SH-SY5Y (cell line): ENCODE measurements around the gene AKR7A2.

Experiments
- GATA2 ChIP-seq: IDR thresholded peaks from 2 replicates; pipeline ENCODE4 v1.6.1; 2011; ENCODE audit warnings: mild to moderate bottlenecking, low read depth, low read length
- GATA3 ChIP-seq: IDR thresholded peaks from 2 replicates; pipeline ENCODE4 v1.6.1; 2011; ENCODE audit warnings: low read depth, mild to moderate bottlenecking, low read length, moderate library complexity

The AKR7A2 gene

GRCh38 chr1:19273106-19273843 is 38.7 kb downstream of the AKR7A2 start:
- no peak for TF ChIP-seq GATA2
- no peak for TF ChIP-seq GATA3

- TF ChIP-seq GATA2: no peak
- TF ChIP-seq GATA3: no peak
Measured at GRCh38 chr1:19272064-19272463, 39.9 kb downstream of the AKR7A2 start.

- TF ChIP-seq GATA3: no peak
- no peak for TF ChIP-seq GATA2
Measured at GRCh38 chr1:19268445-19268844, 43.5 kb downstream of the AKR7A2 start.

GRCh38 chr1:19262744-19263143 is 49.2 kb downstream of the AKR7A2 start:
- TF ChIP-seq GATA2 (no peak), GATA3 (no peak)

- no peak for TF ChIP-seq GATA3
- TF ChIP-seq GATA2: no peak
Measured at GRCh38 chr1:19262047-19262446, 49.9 kb downstream of the AKR7A2 start.

- TF ChIP-seq GATA3 (no peak), GATA2 (no peak)
Measured at GRCh38 chr1:19260211-19261138, 51.5 kb downstream of the AKR7A2 start.

GRCh38 chr1:19258353-19258752 is 53.6 kb downstream of the AKR7A2 start:
- TF ChIP-seq GATA2: no peak
- no peak for TF ChIP-seq GATA3

GRCh38 chr1:19257178-19257914 is 54.6 kb downstream of the AKR7A2 start:
- TF ChIP-seq GATA2: no peak
- no peak for TF ChIP-seq GATA3

- TF ChIP-seq GATA2 (no peak), GATA3 (no peak)
Measured at GRCh38 chr1:19255288-19255687, 56.7 kb downstream of the AKR7A2 start.

- no peak for TF ChIP-seq GATA3
- no peak for TF ChIP-seq GATA2
Measured at GRCh38 chr1:19254416-19254815, 57.5 kb downstream of the AKR7A2 start.
